BLaER1 treated with 17β-estradiol and CSF1 and Interleukin-3, amounts not matched to agents 10 nM and 100 nM (cell line): Measurements from ENCODE around the gene JAZF1.

Experiments used
- H3K27ac ChIP-seq, 11 experiments: shearing (Covaris generic); formaldehyde crosslinking; 2 replicates each; pipeline ENCODE4 v1.8.1; 2022
- H3K27me3 ChIP-seq, 11 experiments: shearing (Covaris generic); formaldehyde crosslinking; 2 replicates each; pipeline ENCODE4 v1.8.1; 2022
- H3K36me3 ChIP-seq, 11 experiments: shearing (Covaris generic); formaldehyde crosslinking; 2 replicates each; pipeline ENCODE4 v1.8.1; 2022
- H3K4me1 ChIP-seq, 10 experiments: shearing (Covaris generic); formaldehyde crosslinking; 2 replicates each; pipeline ENCODE4 v1.8.1; 2022
- H3K4me2 ChIP-seq, 11 experiments: shearing (Covaris generic); formaldehyde crosslinking; 2 replicates each; pipeline ENCODE4 v1.8.1; 2022
- H3K4me3 ChIP-seq, 10 experiments: shearing (Covaris generic); formaldehyde crosslinking; 2 replicates each; pipeline ENCODE4 v1.8.1; 2022
- H3K9ac ChIP-seq, 11 experiments: shearing (Covaris generic); formaldehyde crosslinking; 2 replicates each; pipeline ENCODE4 v1.8.1; 2022
- H3K9me3 ChIP-seq, 11 experiments: shearing (Covaris generic); formaldehyde crosslinking; replicated peaks in 1 of 11; 2 replicates each; pipeline ENCODE4 v1.8.1; 2022
- H4K20me1 ChIP-seq, 11 experiments: shearing (Covaris generic); formaldehyde crosslinking; 2 replicates each; pipeline ENCODE4 v1.8.1; 2022
- Cebpa-rat ChIP-seq, 11 experiments: shearing (Covaris generic); IDR thresholded peaks; 2 replicates each; pipeline ENCODE4 v1.8.1; 2022

JAZF1 gene

GRCh38 chr7:27996141-27996540 is 184.5 kb downstream of the JAZF1 start:
- Histone ChIP-seq H3K4me3 (no peak overlapping the region), H3K9ac (no peak overlapping the region), H3K4me2 (no peak overlapping the region), H4K20me1 (peaks cover 0 to 75% (median 10%) of the 10 kb centered on the region in 11 experiments; a peak in 10 of 22 replicates), H3K4me1 (peaks cover 0 to 11% (median 6%) of the 10 kb centered on the region in 10 experiments; a peak in 9 of 20 replicates), H3K9me3 (no peaks in the 10 kb centered on the region), H3K27ac (no peak overlapping the region), H3K27me3 (no peaks in the 10 kb centered on the region), H3K36me3 (peaks cover 0 to 42% (median 0%) of the 10 kb centered on the region in 11 experiments; a peak in 6 of 22 replicates)
- TF ChIP-seq Cebpa-rat (IDR thresholded peaks at IDR 0.05): no peak

- 0 out of 22 replicates have a peak overlapping the region, but pooled peaks of 1 of the 11 experiments have one; percentile 45 for H3K4me2 ChIP-seq
- no peak overlapping the region for H3K9ac ChIP-seq
- H4K20me1 ChIP-seq: peaks cover 0 to 67% (median 10%) of the 10 kb centered on the region in 11 experiments; a peak in 9 of 22 replicates
- no peaks in the 10 kb centered on the region for H3K27me3 ChIP-seq
- no peak for TF ChIP-seq Cebpa-rat (IDR thresholded peaks at IDR 0.05)
- no peak overlapping the region for H3K27ac ChIP-seq
- H3K4me3 ChIP-seq: no peak overlapping the region
- H3K9me3 ChIP-seq: peaks cover 0 to 3% (median 0%) of the 10 kb centered on the region in 11 experiments; a peak in 1 of 22 replicates
- peaks cover 0 to 50% (median 0%) of the 10 kb centered on the region in 11 experiments; a peak in 7 of 22 replicates for H3K36me3 ChIP-seq
- H3K4me1 ChIP-seq: peaks cover 0 to 11% (median 6%) of the 10 kb centered on the region in 10 experiments; a peak in 9 of 20 replicates
Observed at GRCh38 chr7:27995228-27995627, 185.4 kb downstream of the JAZF1 start.

GRCh38 chr7:27994639-27995038 is 186.0 kb downstream of the JAZF1 start:
- H3K4me3 ChIP-seq: no peak overlapping the region
- H3K36me3 ChIP-seq: peaks cover 0 to 48% (median 0%) of the 10 kb centered on the region in 11 experiments; a peak in 7 of 22 replicates
- no peak overlapping the region for H3K27ac ChIP-seq
- H3K27me3 ChIP-seq: no peaks in the 10 kb centered on the region
- peaks cover 0 to 7% (median 0%) of the 10 kb centered on the region in 11 experiments; a peak in 1 of 22 replicates for H3K9me3 ChIP-seq
- peaks cover 0 to 61% (median 10%) of the 10 kb centered on the region in 11 experiments; a peak in 9 of 22 replicates for H4K20me1 ChIP-seq
- no peak overlapping the region for H3K9ac ChIP-seq
- peak overlapping the region in 1 of 11 experiments; percentile 45; a peak in 2 of 22 replicates for H3K4me2 ChIP-seq
- H3K4me1 ChIP-seq: peaks cover 0 to 11% (median 6%) of the 10 kb centered on the region in 10 experiments; a peak in 9 of 20 replicates
- no peak for TF ChIP-seq Cebpa-rat (IDR thresholded peaks at IDR 0.05)

- TF ChIP-seq Cebpa-rat (IDR thresholded peaks at IDR 0.05): no peak
Observed at GRCh38 chr7:27992755-27993493, 187.7 kb downstream of the JAZF1 start.

GRCh38 chr7:27992097-27992496 is 188.5 kb downstream of the JAZF1 start:
- TF ChIP-seq Cebpa-rat (IDR thresholded peaks at IDR 0.05): 0 out of 22 replicates have a peak, but pooled peaks of 1 of the 11 experiments have one; percentile 17
- H4K20me1 ChIP-seq: peaks cover 0 to 40% (median 10%) of the 10 kb centered on the region in 11 experiments; a peak in 9 of 22 replicates

More at GRCh38 chr7:27992755-27993493, 187.7 kb downstream of the JAZF1 start:
- H3K27me3 ChIP-seq: no peaks in the 10 kb centered on the region
- H3K9me3 ChIP-seq: peaks cover 6 to 25% (median 13%) of the 10 kb centered on the region in 11 experiments
- no peak overlapping the region for H3K4me3 ChIP-seq
- peaks cover 0 to 44% (median 10%) of the 10 kb centered on the region in 11 experiments; a peak in 9 of 22 replicates for H4K20me1 ChIP-seq
- H3K9ac ChIP-seq: no peak overlapping the region
- peaks cover 0 to 11% (median 2%) of the 10 kb centered on the region in 10 experiments; a peak in 8 of 20 replicates for H3K4me1 ChIP-seq
- no peak overlapping the region for H3K4me2 ChIP-seq
- no peak overlapping the region for H3K27ac ChIP-seq
- peaks cover 0 to 45% (median 4%) of the 10 kb centered on the region in 11 experiments; a peak in 9 of 22 replicates for H3K36me3 ChIP-seq

GRCh38 chr7:27991006-27991528 is 189.5 kb downstream of the JAZF1 start:
- Histone ChIP-seq H3K4me2 (no peak overlapping the region), H3K27ac (no peak overlapping the region), H3K27me3 (no peaks in the 10 kb centered on the region), H3K4me3 (no peak overlapping the region), H3K9me3 (peaks cover 18 to 38% (median 24%) of the 10 kb centered on the region in 11 experiments), H3K4me1 (peaks cover 0 to 11% (median 0%) of the 10 kb centered on the region in 10 experiments; a peak in 4 of 20 replicates), H4K20me1 (peaks cover 0 to 30% (median 10%) of the 10 kb centered on the region in 11 experiments; a peak in 9 of 22 replicates), H3K9ac (no peak overlapping the region), H3K36me3 (peaks cover 0 to 42% (median 4%) of the 10 kb centered on the region in 11 experiments; a peak in 8 of 22 replicates)
- TF ChIP-seq Cebpa-rat (IDR thresholded peaks at IDR 0.05): no peak

More at GRCh38 chr7:27992097-27992496, 188.5 kb downstream of the JAZF1 start:
- Histone ChIP-seq H3K36me3 (peaks cover 0 to 47% (median 4%) of the 10 kb centered on the region in 11 experiments; a peak in 9 of 22 replicates), H3K27ac (no peak overlapping the region), H3K9me3 (peaks cover 13 to 31% (median 18%) of the 10 kb centered on the region in 11 experiments), H3K4me1 (peaks cover 0 to 11% (median 0%) of the 10 kb centered on the region in 10 experiments; a peak in 4 of 20 replicates), H3K9ac (no peak overlapping the region), H3K27me3 (no peaks in the 10 kb centered on the region), H3K4me3 (no peak overlapping the region), H3K4me2 (no peak overlapping the region)

- TF ChIP-seq Cebpa-rat (IDR thresholded peaks at IDR 0.05): no peak
- Histone ChIP-seq H3K4me3 (no peak overlapping the region), H3K9me3 (peaks cover 14 to 33% (median 25%) of the 10 kb centered on the region in 11 experiments; a peak in 21 of 22 replicates), H3K9ac (no peak overlapping the region), H3K36me3 (peaks cover 0 to 47% (median 7%) of the 10 kb centered on the region in 11 experiments; a peak in 9 of 22 replicates), H3K4me2 (no peak overlapping the region), H4K20me1 (peaks cover 0 to 21% (median 0%) of the 10 kb centered on the region in 11 experiments; a peak in 6 of 22 replicates), H3K27me3 (no peaks in the 10 kb centered on the region), H3K4me1 (peaks cover 7 to 10% (median 9%) of the 10 kb centered on the region in 10 experiments; a peak in 19 of 20 replicates), H3K27ac (no peak overlapping the region)
Observed at GRCh38 chr7:27976531-27976930, 204.1 kb downstream of the JAZF1 start.

- H3K4me2 ChIP-seq: no peak overlapping the region
- H3K4me3 ChIP-seq: no peak overlapping the region
- peaks cover 0 to 43% (median 7%) of the 10 kb centered on the region in 11 experiments; a peak in 8 of 22 replicates for H3K36me3 ChIP-seq
- no peaks in the 10 kb centered on the region for H3K27me3 ChIP-seq
- H4K20me1 ChIP-seq: peaks cover 0 to 31% (median 4%) of the 10 kb centered on the region in 11 experiments; a peak in 10 of 22 replicates
- no peak for TF ChIP-seq Cebpa-rat (IDR thresholded peaks at IDR 0.05)
- no peak overlapping the region for H3K9ac ChIP-seq
- H3K4me1 ChIP-seq: peaks cover 14 to 20% (median 15%) of the 10 kb centered on the region in 10 experiments; a peak in 19 of 20 replicates
- no peak overlapping the region for H3K27ac ChIP-seq
- H3K9me3 ChIP-seq: peaks cover 13 to 33% (median 25%) of the 10 kb centered on the region in 11 experiments; a peak in 21 of 22 replicates
Observed at GRCh38 chr7:27973625-27974024, 207.0 kb downstream of the JAZF1 start.
